Measurements from ENCODE around the gene POLR3G.

The POLR3G gene

DNA sequence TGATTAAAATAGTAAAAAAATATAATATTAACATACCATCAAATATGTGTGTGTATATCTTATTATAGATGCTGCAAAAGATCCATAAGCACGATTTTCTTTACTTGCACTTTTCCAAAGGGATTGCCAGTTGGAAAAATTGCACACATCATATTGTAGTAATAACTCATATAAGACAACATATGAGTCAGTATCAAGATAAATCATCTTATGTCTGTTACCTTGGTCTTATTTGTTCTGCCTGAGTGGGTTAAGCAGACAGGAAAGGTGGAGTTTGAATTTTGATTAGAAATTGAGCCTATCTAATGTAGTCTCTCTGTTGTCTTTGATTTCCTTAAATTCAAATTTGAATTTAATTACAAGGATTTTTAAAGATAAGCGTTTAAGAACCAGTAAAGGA lies 30.1 kb downstream of the POLR3G start:
- TF ChIP-seq, protein P1, sequence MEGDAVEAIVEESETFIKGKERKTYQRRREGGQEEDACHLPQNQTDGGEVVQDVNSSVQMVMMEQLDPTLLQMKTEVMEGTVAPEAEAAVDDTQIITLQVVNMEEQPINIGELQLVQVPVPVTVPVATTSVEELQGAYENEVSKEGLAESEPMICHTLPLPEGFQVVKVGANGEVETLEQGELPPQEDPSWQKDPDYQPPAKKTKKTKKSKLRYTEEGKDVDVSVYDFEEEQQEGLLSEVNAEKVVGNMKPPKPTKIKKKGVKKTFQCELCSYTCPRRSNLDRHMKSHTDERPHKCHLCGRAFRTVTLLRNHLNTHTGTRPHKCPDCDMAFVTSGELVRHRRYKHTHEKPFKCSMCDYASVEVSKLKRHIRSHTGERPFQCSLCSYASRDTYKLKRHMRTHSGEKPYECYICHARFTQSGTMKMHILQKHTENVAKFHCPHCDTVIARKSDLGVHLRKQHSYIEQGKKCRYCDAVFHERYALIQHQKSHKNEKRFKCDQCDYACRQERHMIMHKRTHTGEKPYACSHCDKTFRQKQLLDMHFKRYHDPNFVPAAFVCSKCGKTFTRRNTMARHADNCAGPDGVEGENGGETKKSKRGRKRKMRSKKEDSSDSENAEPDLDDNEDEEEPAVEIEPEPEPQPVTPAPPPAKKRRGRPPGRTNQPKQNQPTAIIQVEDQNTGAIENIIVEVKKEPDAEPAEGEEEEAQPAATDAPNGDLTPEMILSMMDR (IDR thresholded peaks at IDR 0.05) = no peak
- Histone ChIP-seq H3K36me3 (no peaks in the 10 kb centered on the region), H3K4me3 (no peak overlapping the region), H3K4me1 (no peaks in the 10 kb centered on the region), H3K27me3 (no peaks in the 10 kb centered on the region), H3K9me3 (no peaks in the 10 kb centered on the region), H3K27ac (no peak overlapping the region)
- DNase-seq = no peak
- intact Hi-C loops (cut with DNase I; ENCODE audit: low total_unique reads) = no loop called here

GRCh38 chr5:90506221-90506620 lies 31.6 kb downstream of the POLR3G start:
- H3K9me3 ChIP-seq = no peaks in the 10 kb centered on the region
- TF ChIP-seq, protein P1 (IDR thresholded peaks at IDR 0.05) = no peak
- H3K36me3 ChIP-seq = no peaks in the 10 kb centered on the region
- H3K27ac ChIP-seq = no peak overlapping the region
- no peak overlapping the region for H3K4me3 ChIP-seq
- no peaks in the 10 kb centered on the region for H3K27me3 ChIP-seq
- DNase-seq = no peak
- intact Hi-C loops (cut with DNase I; ENCODE audit: low total_unique reads) = no loop called here
- no peaks in the 10 kb centered on the region for H3K4me1 ChIP-seq

- no peak for DNase-seq
- Histone ChIP-seq H3K27me3 (no peaks in the 10 kb centered on the region), H3K4me1 (no peaks in the 10 kb centered on the region), H3K36me3 (peaks cover 0 to 4% (median 0%) of the 10 kb centered on the region in 3 donors), H3K4me3 (no peak overlapping the region), H3K27ac (no peak overlapping the region), H3K9me3 (no peaks in the 10 kb centered on the region)
- intact Hi-C loops (cut with DNase I; ENCODE audit: low total_unique reads) = no loop called here
- TF ChIP-seq, protein P1 (IDR thresholded peaks at IDR 0.05) = no peak
These were observed 35.8 kb downstream of the POLR3G start for GRCh38 chr5:90510438-90510837.

GRCh38 chr5:90514520-90514919 lies 39.9 kb downstream of the POLR3G start:
- no peak overlapping the region for H3K4me3 ChIP-seq
- no peak for DNase-seq
- H3K36me3 ChIP-seq = peaks cover 3 to 24% (median 10%) of the 10 kb centered on the region in 3 donors
- H3K27ac ChIP-seq = no peak overlapping the region
- TF ChIP-seq, protein P1 (IDR thresholded peaks at IDR 0.05) = no peak
- H3K9me3 ChIP-seq = no peaks in the 10 kb centered on the region
- intact Hi-C loops (cut with DNase I; ENCODE audit: low total_unique reads) = no loop called here
- no peaks in the 10 kb centered on the region for H3K27me3 ChIP-seq
- no peaks in the 10 kb centered on the region for H3K4me1 ChIP-seq

GRCh38 chr5:90518661-90519060 lies 44.0 kb downstream of the POLR3G start:
- no peak for DNase-seq
- TF ChIP-seq, protein P1 (IDR thresholded peaks at IDR 0.05) = no peak
- Histone ChIP-seq H3K4me1 (no peaks in the 10 kb centered on the region), H3K9me3 (no peaks in the 10 kb centered on the region), H3K36me3 (peaks cover 3 to 39% (median 23%) of the 10 kb centered on the region in 3 donors), H3K27ac (no peak overlapping the region), H3K4me3 (no peak overlapping the region), H3K27me3 (no peaks in the 10 kb centered on the region)
- intact Hi-C loops (cut with DNase I; ENCODE audit: low total_unique reads) = no loop called here

- Histone ChIP-seq H3K4me1 (no peaks in the 10 kb centered on the region), H3K36me3 (peaks cover 5 to 43% (median 25%) of the 10 kb centered on the region in 3 donors), H3K27me3 (no peaks in the 10 kb centered on the region), H3K9me3 (no peaks in the 10 kb centered on the region), H3K27ac (no peak overlapping the region), H3K4me3 (no peak overlapping the region)
- TF ChIP-seq, protein P1 (IDR thresholded peaks at IDR 0.05) = no peak
- intact Hi-C loops (cut with DNase I; ENCODE audit: low total_unique reads) = no loop called here
- no peak for DNase-seq
These were observed 44.4 kb downstream of the POLR3G start for GRCh38 chr5:90519081-90519480.
